Muscle of leg (tissue), 11 donors: ENCODE data around the gene C15orf40. TPM values are rescaled to one million over a fixed set of nuclear protein-coding genes. Genes with fewer than 3 reads are reported as not detected.
"Not testable (repeated sequence)": the region's sequence is repeated elsewhere in the genome, so short reads cannot be mapped to it uniquely, and the experiment has no call there.

Experiments
- DNase-seq: peaks from one replicate; pipeline ENCODE4 v3.0.0; 2013
- H3K27ac ChIP-seq: one replicate; pipeline ENCODE4 v1.5.1; 2013; ENCODE audit warnings: mild to moderate bottlenecking, low read length, control low read depth
- H3K27me3 ChIP-seq: one replicate; pipeline ENCODE4 v1.6.1; 2013; ENCODE audit warnings: low read length; ENCODE audit not compliant: control insufficient read depth, insufficient read depth
- H3K36me3 ChIP-seq: one replicate; pipeline ENCODE4 v1.6.1; 2013; ENCODE audit warnings: low read length; ENCODE audit not compliant: control insufficient read depth, insufficient read depth
- H3K4me1 ChIP-seq: one replicate; pipeline ENCODE4 v1.6.1; 2013; ENCODE audit warnings: low read length; ENCODE audit not compliant: control insufficient read depth, insufficient read depth
- H3K4me3 ChIP-seq: one replicate; pipeline ENCODE4 v1.5.1; 2013; ENCODE audit warnings: low read length, control low read depth
- H3K9me3 ChIP-seq: replicated peaks from 2 replicates; pipeline ENCODE4 v1.6.1; 2013; ENCODE audit warnings: low read depth, low read length; ENCODE audit not compliant: control insufficient read depth
- WGBS: methylation state at CpG from one replicate; pipeline ENCODE4 v1.1.5; 2013; ENCODE audit warnings: missing lambda C conversion rate; ENCODE audit not compliant: insufficient coverage; 5-methylcytosine and 5-hydroxymethylcytosine counted together
- polyA plus RNA-seq, 8 donors: library from polyadenylated mRNA; unstranded; fragments of 120-200 nt; gene quantifications; one replicate each; pipeline versions ENCODE4 v1.2.1 to v1.2.3, GENCODE V29; 2013; ENCODE audit warnings: inconsistent platforms in 1 of 8, low replicate concordance in 1 of 8; ENCODE audit not compliant: insufficient read length in 8 of 8, insufficient read depth in 1 of 8
- total RNA-seq: library from RNA; stranded (reverse); fragments of 120-200 nt; gene quantifications from one replicate; pipeline ENCODE4 v1.2.4, GENCODE V29; 2013

Gene C15orf40
- total and polyA plus RNA-seq, 9 donors = 12.2 to 21.6 (median 14.3) TPM

- no CpG with 5 or more reads among the region's 6 CpGs for WGBS
- H3K36me3 ChIP-seq = peaks cover 20% of the 10 kb centered on the region
- not testable (repeated sequence) for DNase-seq, H3K27me3 ChIP-seq, H3K9me3 ChIP-seq, H3K4me1 ChIP-seq, H3K27ac ChIP-seq, H3K4me3 ChIP-seq
Observed at GRCh38 chr15:83031234-83031633, 19.8 kb upstream of the C15orf40 start.

GRCh38 chr15:83030021-83030420, 18.6 kb upstream of the C15orf40 start:
- Histone ChIP-seq H3K27ac (no peak overlapping the region), H3K4me1 (no peaks in the 10 kb centered on the region), H3K4me3 (no peak overlapping the region), H3K27me3 (no peaks in the 10 kb centered on the region), H3K9me3 (no peaks in the 10 kb centered on the region), H3K36me3 (peaks cover 20% of the 10 kb centered on the region)
- 98% methylated on average over 6 of the region's 8 CpGs for WGBS
- no peak for DNase-seq

GRCh38 chr15:83018436-83018835, 7.0 kb upstream of the C15orf40 start:
- Histone ChIP-seq H3K4me3 (no peak overlapping the region), H3K27me3 (no peaks in the 10 kb centered on the region), H3K36me3 (peaks cover 27% of the 10 kb centered on the region), H3K9me3 (no peaks in the 10 kb centered on the region), H3K4me1 (no peaks in the 10 kb centered on the region), H3K27ac (no peak overlapping the region)
- WGBS = no CpG with 5 or more reads among the region's 2 CpGs
- no peak for DNase-seq

GRCh38 chr15:83016906-83017305, 5.5 kb upstream of the C15orf40 start:
- Histone ChIP-seq H3K36me3 (peaks cover 24% of the 10 kb centered on the region), H3K9me3 (no peaks in the 10 kb centered on the region), H3K4me3 (no peak overlapping the region), H3K27ac (no peak overlapping the region), H3K27me3 (no peaks in the 10 kb centered on the region), H3K4me1 (peaks cover 10% of the 10 kb centered on the region)
- no CpG with 5 or more reads among the region's 5 CpGs for WGBS
- no peak for DNase-seq

- peaks cover 20% of the 10 kb centered on the region for H3K36me3 ChIP-seq
- H3K4me1 ChIP-seq = peaks cover 17% of the 10 kb centered on the region
- H3K4me3 ChIP-seq = no peak overlapping the region
- H3K27ac ChIP-seq = no peak overlapping the region
- DNase-seq = no peak
- H3K9me3 ChIP-seq = no peaks in the 10 kb centered on the region
- WGBS = 81% methylated on average over 3 of the region's 4 CpGs
- H3K27me3 ChIP-seq = no peaks in the 10 kb centered on the region
Observed at GRCh38 chr15:83015361-83015760, 3.9 kb upstream of the C15orf40 start.

- no peak for DNase-seq
- WGBS = 50% methylated on average over 2 of the region's 5 CpGs
- peaks cover 13% of the 10 kb centered on the region for H3K36me3 ChIP-seq
- peaks cover 20% of the 10 kb centered on the region for H3K4me1 ChIP-seq
- no peak overlapping the region for H3K4me3 ChIP-seq
- H3K27me3 ChIP-seq = no peaks in the 10 kb centered on the region
- no peaks in the 10 kb centered on the region for H3K9me3 ChIP-seq
- no peak overlapping the region for H3K27ac ChIP-seq
Observed at GRCh38 chr15:83014205-83014653, 2.8 kb upstream of the C15orf40 start.

- Histone ChIP-seq H3K27ac (no peak overlapping the region), H3K4me1 (peaks cover 20% of the 10 kb centered on the region), H3K36me3 (peaks cover 15% of the 10 kb centered on the region), H3K27me3 (no peaks in the 10 kb centered on the region), H3K4me3 (no peak overlapping the region), H3K9me3 (no peaks in the 10 kb centered on the region)
- WGBS = 97% methylated on average over 6 of the region's 6 CpGs
- DNase-seq = no peak
Observed at GRCh38 chr15:83012636-83013035, 1.2 kb upstream of the C15orf40 start.

- peak overlapping the region; percentile 99 for H3K4me3 ChIP-seq
- WGBS = 62% methylated on average over 9 of the region's 9 CpGs
- H3K4me1 ChIP-seq = peaks cover 20% of the 10 kb centered on the region
- H3K27me3 ChIP-seq = no peaks in the 10 kb centered on the region
- no peaks in the 10 kb centered on the region for H3K9me3 ChIP-seq
- peak overlapping the region; percentile 56 for H3K27ac ChIP-seq
- H3K36me3 ChIP-seq = peaks cover 20% of the 10 kb centered on the region
- no peak for DNase-seq
Observed at GRCh38 chr15:83012076-83012426, 612 bp upstream of the C15orf40 start.

GRCh38 chr15:83010709-83011270, 649 bp downstream of the C15orf40 start:
- Histone ChIP-seq H3K9me3 (no peaks in the 10 kb centered on the region), H3K36me3 (peaks cover 21% of the 10 kb centered on the region), H3K27me3 (no peaks in the 10 kb centered on the region), H3K4me1 (peaks cover 20% of the 10 kb centered on the region), H3K4me3 (peak overlapping the region; percentile 99), H3K27ac (peak overlapping the region; percentile 56)
- peak; percentile 72 for DNase-seq
- 9% methylated on average over 12 of the region's 15 CpGs for WGBS

- H3K36me3 ChIP-seq, H3K27me3 ChIP-seq, H3K4me1 ChIP-seq, DNase-seq, H3K4me3 ChIP-seq, H3K27ac ChIP-seq, H3K9me3 ChIP-seq: not testable (repeated sequence)
- 82% methylated on average over 3 of the region's 3 CpGs for WGBS
Observed at GRCh38 chr15:83000672-83001031, 10.8 kb downstream of the C15orf40 start.
